GM23338 (cell line): ENCODE measurements around the gene MSL3. TPM values are rescaled to one million over a fixed set of nuclear protein-coding genes. Genes with fewer than 3 reads are reported as not detected.

Experiments used
- ATAC-seq: fragments of 200-7000 bp; cut with Tn5 transposase; 3 replicates; pipeline ENCODE4 v1.9.1; 2020
- DNase-seq: peaks from one replicate; pipeline ENCODE4 v3.0.0-alpha.2; 2015; ENCODE audit warnings: low spot score
- H2AFZ ChIP-seq: fragments of 200-600 bp; sonication (generic); 2 replicates; pipeline ENCODE4 v1.8.0; 2016; ENCODE audit warnings: antibody characterized with exemption, mild to moderate bottlenecking, moderate library complexity
- H3F3A ChIP-seq: fragments of 200-600 bp; sonication (generic); replicated peaks from 2 replicates; pipeline ENCODE4 v1.8.0; 2017; ENCODE audit warnings: antibody characterized with exemption, mixed run types, low read depth
- H3K27ac ChIP-seq: fragments of 200-600 bp; sonication (generic); 2 replicates; pipeline ENCODE4 v1.6.1; 2016; ENCODE audit warnings: low read depth
- H3K27me3 ChIP-seq: fragments of 200-600 bp; sonication (generic); 2 replicates; pipeline ENCODE4 v1.8.0; 2016; ENCODE audit warnings: mild to moderate bottlenecking, mixed run types, moderate library complexity; ENCODE audit not compliant: insufficient read depth
- H3K36me3 ChIP-seq: fragments of 200-600 bp; sonication (generic); 2 replicates; pipeline ENCODE4 v1.8.0; 2016; ENCODE audit warnings: mild to moderate bottlenecking; ENCODE audit not compliant: insufficient read depth
- H3K4me1 ChIP-seq: fragments of 200-600 bp; sonication (generic); 2 replicates; pipeline ENCODE4 v1.8.0; 2016; ENCODE audit warnings: mild to moderate bottlenecking, moderate library complexity; ENCODE audit not compliant: insufficient read depth
- H3K4me2 ChIP-seq: fragments of 200-600 bp; sonication (generic); 2 replicates; pipeline ENCODE4 v1.7.1; 2017; ENCODE audit warnings: mixed run types
- H3K4me3 ChIP-seq: fragments of 200-600 bp; sonication (generic); 2 replicates; pipeline ENCODE4 v1.6.1; 2016; ENCODE audit warnings: mixed run types
- H3K79me2 ChIP-seq: fragments of 200-600 bp; sonication (generic); replicated peaks from 2 replicates; pipeline ENCODE4 v1.8.0; 2017; ENCODE audit warnings: mild to moderate bottlenecking; ENCODE audit not compliant: insufficient read depth
- H3K9me2 ChIP-seq: fragments of 200-600 bp; sonication (generic); 2 replicates; pipeline ENCODE4 v1.8.0; 2017; ENCODE audit not compliant: insufficient read depth
- H4K20me1 ChIP-seq: fragments of 200-600 bp; sonication (generic); replicated peaks from 2 replicates; pipeline ENCODE4 v1.8.0; 2017; ENCODE audit warnings: mild to moderate bottlenecking; ENCODE audit not compliant: insufficient read depth
- H3K27ac Mint-ChIP-seq: 2 replicates; pipeline ENCODE4 v1.8.0; 2020; ENCODE audit warnings: inconsistent platforms, mild to moderate bottlenecking, moderate library complexity, mixed read lengths
- H3K27me3 Mint-ChIP-seq: 3 replicates; pipeline ENCODE4 v1.8.0; 2022; ENCODE audit warnings: low read depth, mild to moderate bottlenecking, moderate library complexity, mixed read lengths, inconsistent platforms; ENCODE audit not compliant: insufficient read depth, poor library complexity
- H3K36me3 Mint-ChIP-seq: 3 replicates; pipeline ENCODE4 v1.8.0; 2021; ENCODE audit warnings: low read depth, mild to moderate bottlenecking, inconsistent platforms, moderate library complexity, mixed read lengths
- H3K4me1 Mint-ChIP-seq: 3 replicates; pipeline ENCODE4 v1.8.0; 2020; ENCODE audit warnings: mild to moderate bottlenecking, inconsistent platforms, mixed read lengths
- H3K4me3 Mint-ChIP-seq: 3 replicates; pipeline ENCODE4 v1.8.0; 2021; ENCODE audit warnings: moderate library complexity, mild to moderate bottlenecking, inconsistent platforms, mixed read lengths
- H3K9me3 Mint-ChIP-seq: 3 replicates; pipeline ENCODE4 v1.8.0; 2020; ENCODE audit warnings: moderate library complexity, mild to moderate bottlenecking, inconsistent platforms, mixed read lengths
- CREB1 ChIP-seq: fragments of 250-450 bp; sonication (Bioruptor Pico); IDR thresholded peaks from 2 replicates; pipeline ENCODE4 v1.5.0; 2020; ENCODE audit warnings: low read depth, mild to moderate bottlenecking, moderate library complexity
- CTCF ChIP-seq, 2 experiments: fragments of 200-600 bp in 1 of 2; sonication (generic) in 1 of 2; conservative IDR thresholded peaks; 2 replicates each; pipeline versions ENCODE4 v1.5.1 to v1.6.1; 2016 to 2017; ENCODE audit warnings: antibody characterized with exemption in 2 of 2, low read depth in 2 of 2, mild to moderate bottlenecking in 2 of 2, moderate library complexity in 1 of 2
- EZH2 ChIP-seq: fragments of 200-600 bp; sonication (generic); IDR thresholded peaks from one replicate; pipeline ENCODE4 v1.8.0; 2017; ENCODE audit warnings: antibody characterized with exemption, mild to moderate bottlenecking, low read depth; ENCODE audit not compliant: unreplicated experiment
- EZH2phosphoT487 ChIP-seq: fragments of 200-600 bp; sonication (generic); IDR thresholded peaks from one replicate; pipeline ENCODE4 v1.8.1; 2018; ENCODE audit warnings: antibody characterized with exemption; ENCODE audit not compliant: unreplicated experiment
- JUNB ChIP-seq: IDR thresholded peaks from one replicate; pipeline ENCODE4 v1.6.1; 2016; ENCODE audit warnings: antibody characterized with exemption; ENCODE audit not compliant: unreplicated experiment
- NANOG ChIP-seq: IDR thresholded peaks from 2 replicates; pipeline ENCODE4 v1.6.1; 2016; ENCODE audit warnings: antibody characterized with exemption, borderline replicate concordance
- POLR2AphosphoS5 ChIP-seq: IDR thresholded peaks from 2 replicates; pipeline ENCODE4 v1.6.1; 2016; ENCODE audit warnings: antibody characterized with exemption, low read depth
- STAT1 ChIP-seq: IDR thresholded peaks from one replicate; pipeline ENCODE4 v1.6.1; 2016; ENCODE audit warnings: antibody characterized with exemption; ENCODE audit not compliant: unreplicated experiment
- ZNF114 ChIP-seq: fragments of 250-450 bp; sonication (Bioruptor Pico); IDR thresholded peaks from 2 replicates; pipeline ENCODE4 v1.5.0; 2020; ENCODE audit warnings: mild to moderate bottlenecking, moderate library complexity
- ZNF331 ChIP-seq: fragments of 250-450 bp; sonication (Bioruptor Pico); IDR thresholded peaks from 2 replicates; pipeline ENCODE4 v1.5.0; 2020; ENCODE audit warnings: low read depth, mild to moderate bottlenecking, moderate library complexity
- ZNF462 ChIP-seq: fragments of 250-450 bp; sonication (Bioruptor Pico); IDR thresholded peaks from 2 replicates; pipeline ENCODE4 v1.5.0; 2020; ENCODE audit warnings: mild to moderate bottlenecking, moderate library complexity
- polyA plus RNA-seq: library from polyadenylated mRNA; unstranded; fragments of >200 nt; fragmentation: Nextera tagmentation; extraction: Ambion mirVana; gene quantifications from 2 replicates; pipeline ENCODE4 v1.2.1, GENCODE V29; 2016
- total RNA-seq: library from RNA; depleted of rRNA; stranded (reverse); fragments of >200 nt; shearing (Covaris generic); gene quantifications from 2 replicates; pipeline ENCODE4 v1.2.3, GENCODE V29; 2014
- TF ChIP-seq, protein P1 (sequence below): IDR thresholded peaks from 2 replicates; pipeline ENCODE4 v1.6.1; 2016; ENCODE audit warnings: antibody characterized with exemption
- TF ChIP-seq, protein P2 (sequence below): IDR thresholded peaks from one replicate; pipeline ENCODE4 v1.6.1; 2018; ENCODE audit warnings: antibody characterized with exemption; ENCODE audit not compliant: unreplicated experiment

MSL3 gene
- total and polyA plus RNA-seq, 2 experiments from 2014 or later: 13.9 to 18.9 TPM

DNA sequence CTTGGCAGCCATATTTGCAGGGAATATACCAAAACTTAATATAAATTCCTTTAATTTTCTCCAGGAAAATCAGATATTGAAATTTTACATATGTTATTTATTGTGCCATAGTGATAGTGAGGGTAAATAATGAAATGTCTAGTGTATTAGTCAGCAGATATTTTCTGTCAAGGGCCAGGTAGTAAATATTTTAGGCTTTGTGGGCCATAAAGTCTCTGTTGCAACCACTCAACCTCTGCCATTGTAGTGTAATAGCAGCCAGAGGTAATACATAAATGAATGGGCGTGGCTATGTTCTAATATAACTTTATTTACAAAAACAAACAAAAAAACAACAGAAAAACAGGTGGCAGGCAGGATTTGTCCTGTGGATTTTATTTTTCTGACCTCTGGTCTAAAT lies 33.5 kb downstream of the MSL3 start:
- no peaks in the 10 kb centered on the region for H3K9me2 ChIP-seq

More for the DNA sequence above, 33.5 kb downstream of the MSL3 start:
- Histone ChIP-seq H4K20me1 (no peaks in the 10 kb centered on the region), H3K4me3 (no peak overlapping the region), H3K36me3 (no peaks in the 10 kb centered on the region), H3K79me2 (no peaks in the 10 kb centered on the region), H3K27ac (no peak overlapping the region), H3K27me3 (no peaks in the 10 kb centered on the region), H3K4me2 (no peak overlapping the region), H2AFZ (no peak overlapping the region), H3K4me1 (no peaks in the 10 kb centered on the region), H3F3A (no peaks in the 10 kb centered on the region)
- Mint-ChIP-seq H3K36me3 (no peaks in the 10 kb centered on the region), H3K4me3 (no peak overlapping the region), H3K27me3 (no peaks in the 10 kb centered on the region), H3K9me3 (no peaks in the 10 kb centered on the region), H3K4me1 (peaks cover 11% of the 10 kb centered on the region; the same call in 2 of the 3 replicates), H3K27ac (no peak overlapping the region)
- ATAC-seq: no peak
- no peak for DNase-seq
- TF ChIP-seq POLR2AphosphoS5 (no peak), CREB1 (CRISPR knock-in tag) (no peak), NANOG (no peak), EZH2phosphoT487 (no peak), ZNF462 (no peak), CTCF (conservative IDR thresholded peaks at IDR 0.05; ENCODE audit: low read depth in 2 of 2) (no peak), ZNF331 (CRISPR knock-in tag) (no peak), JUNB (no peak), ZNF114 (CRISPR knock-in tag) (no peak), STAT1 (no peak), EZH2 (no peak)
- TF ChIP-seq, protein P1, sequence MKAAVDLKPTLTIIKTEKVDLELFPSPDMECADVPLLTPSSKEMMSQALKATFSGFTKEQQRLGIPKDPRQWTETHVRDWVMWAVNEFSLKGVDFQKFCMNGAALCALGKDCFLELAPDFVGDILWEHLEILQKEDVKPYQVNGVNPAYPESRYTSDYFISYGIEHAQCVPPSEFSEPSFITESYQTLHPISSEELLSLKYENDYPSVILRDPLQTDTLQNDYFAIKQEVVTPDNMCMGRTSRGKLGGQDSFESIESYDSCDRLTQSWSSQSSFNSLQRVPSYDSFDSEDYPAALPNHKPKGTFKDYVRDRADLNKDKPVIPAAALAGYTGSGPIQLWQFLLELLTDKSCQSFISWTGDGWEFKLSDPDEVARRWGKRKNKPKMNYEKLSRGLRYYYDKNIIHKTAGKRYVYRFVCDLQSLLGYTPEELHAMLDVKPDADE: no peak
- TF ChIP-seq, protein P2, sequence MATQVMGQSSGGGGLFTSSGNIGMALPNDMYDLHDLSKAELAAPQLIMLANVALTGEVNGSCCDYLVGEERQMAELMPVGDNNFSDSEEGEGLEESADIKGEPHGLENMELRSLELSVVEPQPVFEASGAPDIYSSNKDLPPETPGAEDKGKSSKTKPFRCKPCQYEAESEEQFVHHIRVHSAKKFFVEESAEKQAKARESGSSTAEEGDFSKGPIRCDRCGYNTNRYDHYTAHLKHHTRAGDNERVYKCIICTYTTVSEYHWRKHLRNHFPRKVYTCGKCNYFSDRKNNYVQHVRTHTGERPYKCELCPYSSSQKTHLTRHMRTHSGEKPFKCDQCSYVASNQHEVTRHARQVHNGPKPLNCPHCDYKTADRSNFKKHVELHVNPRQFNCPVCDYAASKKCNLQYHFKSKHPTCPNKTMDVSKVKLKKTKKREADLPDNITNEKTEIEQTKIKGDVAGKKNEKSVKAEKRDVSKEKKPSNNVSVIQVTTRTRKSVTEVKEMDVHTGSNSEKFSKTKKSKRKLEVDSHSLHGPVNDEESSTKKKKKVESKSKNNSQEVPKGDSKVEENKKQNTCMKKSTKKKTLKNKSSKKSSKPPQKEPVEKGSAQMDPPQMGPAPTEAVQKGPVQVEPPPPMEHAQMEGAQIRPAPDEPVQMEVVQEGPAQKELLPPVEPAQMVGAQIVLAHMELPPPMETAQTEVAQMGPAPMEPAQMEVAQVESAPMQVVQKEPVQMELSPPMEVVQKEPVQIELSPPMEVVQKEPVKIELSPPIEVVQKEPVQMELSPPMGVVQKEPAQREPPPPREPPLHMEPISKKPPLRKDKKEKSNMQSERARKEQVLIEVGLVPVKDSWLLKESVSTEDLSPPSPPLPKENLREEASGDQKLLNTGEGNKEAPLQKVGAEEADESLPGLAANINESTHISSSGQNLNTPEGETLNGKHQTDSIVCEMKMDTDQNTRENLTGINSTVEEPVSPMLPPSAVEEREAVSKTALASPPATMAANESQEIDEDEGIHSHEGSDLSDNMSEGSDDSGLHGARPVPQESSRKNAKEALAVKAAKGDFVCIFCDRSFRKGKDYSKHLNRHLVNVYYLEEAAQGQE: no peak
